ENCODE data around the gene BPIFB6.
"Not testable (repeated sequence)": the region's sequence is repeated elsewhere in the genome, so short reads cannot be mapped to it uniquely, and the experiment has no call there.

GRCh38 chr20:33045129-33045721 is 13.8 kb downstream of the BPIFB6 start:
- TF ChIP-seq CTCF (conservative IDR thresholded peaks at IDR 0.05); EZH2 (IDR thresholded peaks at IDR 0.05; ENCODE audit: low read depth): not testable (repeated sequence)
